HepG2 (cell line): ENCODE results near the gene ACTR3. TPM values are rescaled to one million over a fixed set of nuclear protein-coding genes. Genes with fewer than 3 reads are reported as not detected.

Experiments used
- EZH2 ChIP-seq: conservative IDR thresholded peaks from 2 replicates; pipeline ENCODE4 v1.6.1; 2012; ENCODE audit warnings: mild to moderate bottlenecking, low read depth, low read length, moderate library complexity
- HIVEP1 ChIP-seq: sonication (generic); formaldehyde crosslinking; IDR thresholded peaks from 2 replicates; pipeline ENCODE4 v1.4.0; 2020; ENCODE audit warnings: mild to moderate bottlenecking, missing genetic modification reagents
- HMG20B ChIP-seq: conservative IDR thresholded peaks from 2 replicates; pipeline ENCODE4 v1.6.1; 2016; ENCODE audit warnings: missing genetic modification reagents, missing compliant biosample characterization
- MED13 ChIP-seq: sonication (generic); formaldehyde crosslinking; IDR thresholded peaks from 2 replicates; pipeline ENCODE4 v1.5.0; 2020; ENCODE audit warnings: missing genetic modification reagents
- MED8 ChIP-seq: sonication (generic); formaldehyde crosslinking; IDR thresholded peaks from 2 replicates; pipeline ENCODE4 v1.8.1; 2023; ENCODE audit warnings: mild to moderate bottlenecking, missing genetic modification reagents; ENCODE audit not compliant: insufficient replicate concordance
- NFIB ChIP-seq: sonication (generic); formaldehyde crosslinking; IDR thresholded peaks from 2 replicates; pipeline ENCODE4 v1.9.0; 2021; ENCODE audit warnings: missing genetic modification reagents, mild to moderate bottlenecking, borderline replicate concordance
- NR1H2 ChIP-seq: sonication (generic); formaldehyde crosslinking; IDR thresholded peaks from 2 replicates; pipeline ENCODE4 v1.8.1; 2022; ENCODE audit warnings: low read depth, missing genetic modification reagents, borderline replicate concordance
- PHB2 ChIP-seq: fragments of 450-650 bp; IDR thresholded peaks from 2 replicates; pipeline ENCODE4 v1.6.1; 2018; ENCODE audit not compliant: partially characterized antibody
- PHF8 ChIP-seq: sonication (generic); formaldehyde crosslinking; IDR thresholded peaks from 2 replicates; pipeline ENCODE4 v1.5.0; 2020; ENCODE audit warnings: missing genetic modification reagents
- SOX6 ChIP-seq, 2 experiments: fragments of 450-650 bp in 1 of 2; sonication (generic) in 1 of 2; formaldehyde crosslinking in 1 of 2; IDR thresholded peaks; 2 replicates each; pipeline versions ENCODE4 v1.4.0 to v1.6.1; 2017 to 2020; ENCODE audit warnings: antibody characterized with exemption in 1 of 2, mild to moderate bottlenecking in 1 of 2, missing genetic modification reagents in 1 of 2
- THAP11 ChIP-seq: IDR thresholded peaks from 2 replicates; pipeline ENCODE4 v1.6.1; 2016; ENCODE audit warnings: missing biosample characterization, missing genetic modification reagents
- ZBTB42 ChIP-seq: sonication (generic); formaldehyde crosslinking; IDR thresholded peaks from 2 replicates; pipeline ENCODE4 v1.5.0; 2020; ENCODE audit warnings: mild to moderate bottlenecking, missing genetic modification reagents
- ZNF329 ChIP-seq: sonication (generic); formaldehyde crosslinking; IDR thresholded peaks from 2 replicates; pipeline ENCODE4 v1.9.0; 2021; ENCODE audit warnings: low read depth, mild to moderate bottlenecking, missing genetic modification reagents
- ZNF792 ChIP-seq: IDR thresholded peaks from 2 replicates; pipeline ENCODE4 v1.6.1; 2016
- polyA plus RNA-seq, 8 experiments: library from polyadenylated mRNA; depleted of rRNA in 3 of 8; stranded (reverse) in 7 of 8; unstranded in 1 of 8; fragments of >200 nt; fragmentation: Illumina TruSeq in 4 of 8; extraction: Trizol in 4 of 8; gene quantifications; 2 replicates each; pipeline versions ENCODE4 v1.2.1 to v1.2.3, GENCODE V29; 2011 to 2016; ENCODE audit warnings: low read depth in 4 of 8, missing spikeins in 1 of 8, mixed read lengths in 1 of 8; ENCODE audit not compliant: insufficient read depth in 1 of 8
- total RNA-seq, 5 experiments: library from RNA; depleted of rRNA; stranded (reverse); fragments of >200 nt; fragmentation: Illumina TruSeq; extraction: Trizol; gene quantifications; 2 replicates each; pipeline ENCODE4 v1.2.3, GENCODE V29; 2016; ENCODE audit warnings: low read depth in 1 of 5
- TF ChIP-seq, protein P1 (sequence below): sonication (generic); formaldehyde crosslinking; IDR thresholded peaks from 2 replicates; pipeline ENCODE4 v1.8.1; 2023; ENCODE audit warnings: mild to moderate bottlenecking, moderate library complexity, missing genetic modification reagents
- TF ChIP-seq, protein P2 (sequence below): sonication (generic); formaldehyde crosslinking; IDR thresholded peaks from 2 replicates; pipeline ENCODE4 v1.4.0; 2020; ENCODE audit warnings: low read depth, mild to moderate bottlenecking, missing genetic modification reagents
- TF ChIP-seq, protein P3 (sequence below): sonication (generic); formaldehyde crosslinking; conservative IDR thresholded peaks from 2 replicates; pipeline ENCODE4 v1.8.0; 2022; ENCODE audit warnings: low read depth, missing genetic modification reagents
- TF ChIP-seq, protein P4 (sequence below): sonication (generic); formaldehyde crosslinking; IDR thresholded peaks from 2 replicates; pipeline ENCODE4 v1.8.0; 2023; ENCODE audit warnings: mild to moderate bottlenecking, missing genetic modification reagents
- TF ChIP-seq, protein P5 (sequence below): sonication (generic); formaldehyde crosslinking; IDR thresholded peaks from 2 replicates; pipeline ENCODE4 v1.8.1; 2023; ENCODE audit warnings: mild to moderate bottlenecking, missing genetic modification reagents, borderline replicate concordance
- TF ChIP-seq, protein P6 (sequence below): sonication (generic); formaldehyde crosslinking; IDR thresholded peaks from 2 replicates; pipeline ENCODE4 v1.4.0; 2020; ENCODE audit warnings: missing genetic modification reagents, borderline replicate concordance

The ACTR3 gene
- total and polyA plus RNA-seq, 2 of the 13 experiments (the other 11 are each of a cell fraction or from before 2014, with no cell fraction given): 123 to 225 TPM

DNA sequence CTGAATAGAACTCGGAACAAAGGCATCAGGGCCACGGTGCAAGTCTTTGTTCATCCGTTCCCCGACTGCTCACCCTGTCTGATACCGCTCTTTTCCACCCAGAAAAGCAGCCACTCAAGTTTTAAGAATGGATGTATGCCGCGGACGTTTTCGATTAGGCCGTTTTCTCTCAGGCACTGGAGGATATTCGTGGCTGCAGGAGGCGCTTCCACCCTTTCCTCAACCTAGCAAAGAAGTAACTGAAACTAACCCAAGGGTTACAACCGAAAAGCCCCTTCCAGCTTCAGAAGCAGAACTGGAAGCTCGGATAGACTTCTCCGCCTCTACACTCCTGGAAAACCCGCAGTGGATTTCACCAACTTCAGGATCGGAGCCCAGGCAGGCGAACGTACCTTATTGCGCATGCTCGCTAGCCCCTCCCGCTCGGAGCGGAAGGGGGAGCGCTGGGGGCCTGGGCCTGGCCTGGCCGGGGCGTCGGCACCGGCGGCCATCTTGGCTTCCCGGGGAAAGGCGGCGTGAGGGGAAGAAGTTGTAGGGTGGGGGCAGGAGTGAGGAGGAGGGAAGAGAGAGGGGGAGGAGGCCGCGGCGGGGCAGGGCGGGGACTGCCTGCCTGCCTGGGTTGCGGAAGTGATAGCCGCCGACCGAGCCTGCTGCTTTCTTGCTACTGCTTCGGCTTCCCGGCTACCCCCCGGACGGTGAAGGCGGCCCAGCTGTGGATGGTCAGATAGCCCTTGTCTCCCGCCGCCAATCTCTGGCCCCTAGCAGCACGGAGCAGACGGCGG lies at the start of gene ACTR3 (continued):
- TF ChIP-seq, protein P1, sequence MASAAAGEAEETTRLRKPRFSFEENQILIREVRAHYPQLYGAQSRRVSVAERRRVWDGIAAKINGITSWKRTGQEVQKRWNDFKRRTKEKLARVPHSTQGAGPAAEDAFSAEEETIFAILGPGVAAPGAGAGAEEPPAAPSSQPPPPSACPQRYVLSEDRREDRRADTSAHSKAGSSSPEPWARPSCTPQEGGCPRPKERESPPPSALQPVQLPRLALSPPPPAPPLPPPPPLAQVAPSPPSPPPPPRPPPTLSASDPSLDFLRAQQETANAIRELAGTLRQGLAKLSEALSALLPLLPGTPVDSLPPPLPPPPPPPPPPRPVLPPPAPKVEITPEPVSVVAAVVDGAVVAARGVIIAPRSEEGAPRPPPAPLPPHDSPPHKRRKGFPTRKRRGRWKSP (CRISPR knock-in tag): peak; percentile 63; the same call in 1 of the 2 replicates
- TF ChIP-seq THAP11 (peak; percentile 88), HIVEP1 (peak; percentile 81; the same call in 1 of the 2 replicates), PHF8 (CRISPR knock-in tag) (peak; percentile 90), NR1H2 (CRISPR knock-in tag) (peak; percentile 85; the same call in 1 of the 2 replicates), MED8 (CRISPR knock-in tag) (peak; percentile 95), SOX6 (IDR thresholded peaks at IDR 0.05) (no peak), SOX6 (CRISPR knock-in tag; IDR thresholded peaks at IDR 0.05) (peak; percentile 91), PHB2 (no peak), ZNF329 (CRISPR knock-in tag) (no peak), EZH2 (no peak), ZBTB42 (CRISPR knock-in tag) (peak; percentile 50; the same call in 1 of the 2 replicates), ZNF792 (CRISPR knock-in tag) (peak; percentile 96), NFIB (CRISPR knock-in tag) (no peak), HMG20B (CRISPR knock-in tag) (peak; percentile 57), MED13 (peak; percentile 79; the same call in 1 of the 2 replicates)
- TF ChIP-seq, protein P2, sequence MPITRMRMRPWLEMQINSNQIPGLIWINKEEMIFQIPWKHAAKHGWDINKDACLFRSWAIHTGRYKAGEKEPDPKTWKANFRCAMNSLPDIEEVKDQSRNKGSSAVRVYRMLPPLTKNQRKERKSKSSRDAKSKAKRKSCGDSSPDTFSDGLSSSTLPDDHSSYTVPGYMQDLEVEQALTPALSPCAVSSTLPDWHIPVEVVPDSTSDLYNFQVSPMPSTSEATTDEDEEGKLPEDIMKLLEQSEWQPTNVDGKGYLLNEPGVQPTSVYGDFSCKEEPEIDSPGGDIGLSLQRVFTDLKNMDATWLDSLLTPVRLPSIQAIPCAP (CRISPR knock-in tag): no peak
- TF ChIP-seq, protein P3, sequence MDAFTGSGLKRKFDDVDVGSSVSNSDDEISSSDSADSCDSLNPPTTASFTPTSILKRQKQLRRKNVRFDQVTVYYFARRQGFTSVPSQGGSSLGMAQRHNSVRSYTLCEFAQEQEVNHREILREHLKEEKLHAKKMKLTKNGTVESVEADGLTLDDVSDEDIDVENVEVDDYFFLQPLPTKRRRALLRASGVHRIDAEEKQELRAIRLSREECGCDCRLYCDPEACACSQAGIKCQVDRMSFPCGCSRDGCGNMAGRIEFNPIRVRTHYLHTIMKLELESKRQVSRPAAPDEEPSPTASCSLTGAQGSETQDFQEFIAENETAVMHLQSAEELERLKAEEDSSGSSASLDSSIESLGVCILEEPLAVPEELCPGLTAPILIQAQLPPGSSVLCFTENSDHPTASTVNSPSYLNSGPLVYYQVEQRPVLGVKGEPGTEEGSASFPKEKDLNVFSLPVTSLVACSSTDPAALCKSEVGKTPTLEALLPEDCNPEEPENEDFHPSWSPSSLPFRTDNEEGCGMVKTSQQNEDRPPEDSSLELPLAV (CRISPR knock-in tag): 0 out of 2 replicates have a peak, but pooled peaks have one; percentile 83
- TF ChIP-seq, protein P4, sequence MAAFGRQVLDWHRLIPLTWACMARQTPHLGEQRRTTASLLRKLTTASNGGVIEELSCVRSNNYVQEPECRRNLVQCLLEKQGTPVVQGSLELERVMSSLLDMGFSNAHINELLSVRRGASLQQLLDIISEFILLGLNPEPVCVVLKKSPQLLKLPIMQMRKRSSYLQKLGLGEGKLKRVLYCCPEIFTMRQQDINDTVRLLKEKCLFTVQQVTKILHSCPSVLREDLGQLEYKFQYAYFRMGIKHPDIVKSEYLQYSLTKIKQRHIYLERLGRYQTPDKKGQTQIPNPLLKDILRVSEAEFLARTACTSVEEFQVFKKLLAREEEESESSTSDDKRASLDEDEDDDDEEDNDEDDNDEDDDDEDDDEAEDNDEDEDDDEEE (CRISPR knock-in tag): peak; percentile 93
- TF ChIP-seq, protein P5, sequence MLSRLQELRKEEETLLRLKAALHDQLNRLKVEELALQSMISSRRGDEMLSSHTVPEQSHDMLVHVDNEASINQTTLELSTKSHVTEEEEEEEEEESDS (CRISPR knock-in tag): no peak
- TF ChIP-seq, protein P6, sequence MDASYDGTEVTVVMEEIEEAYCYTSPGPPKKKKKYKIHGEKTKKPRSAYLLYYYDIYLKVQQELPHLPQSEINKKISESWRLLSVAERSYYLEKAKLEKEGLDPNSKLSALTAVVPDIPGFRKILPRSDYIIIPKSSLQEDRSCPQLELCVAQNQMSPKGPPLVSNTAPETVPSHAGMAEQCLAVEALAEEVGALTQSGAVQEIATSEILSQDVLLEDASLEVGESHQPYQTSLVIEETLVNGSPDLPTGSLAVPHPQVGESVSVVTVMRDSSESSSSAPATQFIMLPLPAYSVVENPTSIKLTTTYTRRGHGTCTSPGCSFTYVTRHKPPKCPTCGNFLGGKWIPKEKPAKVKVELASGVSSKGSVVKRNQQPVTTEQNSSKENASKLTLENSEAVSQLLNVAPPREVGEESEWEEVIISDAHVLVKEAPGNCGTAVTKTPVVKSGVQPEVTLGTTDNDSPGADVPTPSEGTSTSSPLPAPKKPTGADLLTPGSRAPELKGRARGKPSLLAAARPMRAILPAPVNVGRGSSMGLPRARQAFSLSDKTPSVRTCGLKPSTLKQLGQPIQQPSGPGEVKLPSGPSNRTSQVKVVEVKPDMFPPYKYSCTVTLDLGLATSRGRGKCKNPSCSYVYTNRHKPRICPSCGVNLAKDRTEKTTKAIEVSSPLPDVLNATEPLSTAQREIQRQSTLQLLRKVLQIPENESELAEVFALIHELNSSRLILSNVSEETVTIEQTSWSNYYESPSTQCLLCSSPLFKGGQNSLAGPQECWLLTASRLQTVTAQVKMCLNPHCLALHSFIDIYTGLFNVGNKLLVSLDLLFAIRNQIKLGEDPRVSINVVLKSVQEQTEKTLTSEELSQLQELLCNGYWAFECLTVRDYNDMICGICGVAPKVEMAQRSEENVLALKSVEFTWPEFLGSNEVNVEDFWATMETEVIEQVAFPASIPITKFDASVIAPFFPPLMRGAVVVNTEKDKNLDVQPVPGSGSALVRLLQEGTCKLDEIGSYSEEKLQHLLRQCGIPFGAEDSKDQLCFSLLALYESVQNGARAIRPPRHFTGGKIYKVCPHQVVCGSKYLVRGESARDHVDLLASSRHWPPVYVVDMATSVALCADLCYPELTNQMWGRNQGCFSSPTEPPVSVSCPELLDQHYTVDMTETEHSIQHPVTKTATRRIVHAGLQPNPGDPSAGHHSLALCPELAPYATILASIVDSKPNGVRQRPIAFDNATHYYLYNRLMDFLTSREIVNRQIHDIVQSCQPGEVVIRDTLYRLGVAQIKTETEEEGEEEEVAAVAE (CRISPR knock-in tag): peak; percentile 94; the same call in 1 of the 2 replicates
